Measurements from ENCODE around the gene CD80.

DNA sequence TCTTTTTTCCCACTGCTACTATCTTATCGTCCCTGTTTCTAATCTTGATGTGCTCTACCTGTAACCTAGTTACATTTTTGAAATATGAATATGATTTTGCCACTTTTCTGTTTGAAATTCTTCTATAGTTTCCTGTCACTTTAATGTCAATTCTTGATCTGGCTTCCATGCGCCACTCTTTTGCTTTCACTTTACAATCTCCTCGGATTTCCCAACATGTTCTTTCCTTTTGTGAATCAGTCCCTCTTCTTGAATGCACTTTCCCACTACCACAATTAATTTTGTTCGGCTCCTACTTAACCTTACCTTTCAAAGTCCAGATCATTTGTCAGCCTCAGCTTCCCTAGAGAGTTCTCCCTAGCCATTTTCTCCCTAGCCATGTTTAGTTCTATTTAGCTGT lies 52.8 kb downstream of the CD80 start:
- TF ChIP-seq POLR2AphosphoS5 (IDR thresholded peaks at IDR 0.05; ENCODE audit: borderline replicate concordance, low read depth, low read length) = no peak
- no peak for TF ChIP-seq EZH2 (IDR thresholded peaks at IDR 0.05)
- TF ChIP-seq FOXP2 (optimal IDR thresholded peaks at IDR 0.05; ENCODE audit: control extremely low read depth, extremely low read length, insufficient read depth) = no peak

Measured in SK-N-MC (cell line).